ENCODE results near the gene DNM2.

GRCh38 chr19:10713317-10713716, 4.6 kb upstream of the DNM2 start:
- TF ChIP-seq CTCF (conservative IDR thresholded peaks at IDR 0.05) = no peak
- no peak for TF ChIP-seq ZFX (IDR thresholded peaks at IDR 0.05)
